PC-3 (cell line): ENCODE data around the gene TMED1. TPM values are rescaled to one million over a fixed set of nuclear protein-coding genes. Genes with fewer than 3 reads are reported as not detected.

Source experiments
- ATAC-seq: fragments of 200-7000 bp; cut with Tn5 transposase; 2 replicates; pipeline ENCODE4 v1.9.1; 2020; ENCODE audit warnings: mild to moderate bottlenecking, moderate library complexity
- BruUV-seq: library from RNA; stranded (reverse); fragments of 400-500 nt; replicated peaks from 2 replicates; lab custom pipeline; 2021; lab: Mats Ljungman, UMichigan
- CTCF ChIA-PET: fragments of 300-600 bp; sonication (Branson Sonifier 250); formaldehyde crosslinking; loops from one replicate; lab custom pipeline; 2022; ENCODE audit warnings: antibody characterized with exemption; lab: Charles Lee
- POLR2A ChIA-PET: fragments of 300-600 bp; sonication (Branson Sonifier 250); formaldehyde crosslinking; loops from one replicate; lab custom pipeline; 2022; ENCODE audit warnings: antibody characterized with exemption; ENCODE audit not compliant: unreplicated experiment; lab: Charles Lee
- DNase-seq: peaks from one replicate; pipeline ENCODE4 v3.0.0-alpha.2; 2015
- H2AFZ ChIP-seq: fragments of 300-600 bp; sonication (generic); 2 replicates; pipeline ENCODE4 v1.6.0; 2016; ENCODE audit warnings: antibody characterized with exemption, low read length
- H3F3A ChIP-seq: fragments of 300-600 bp; sonication (generic); one replicate; pipeline ENCODE4 v1.6.0; 2017; ENCODE audit warnings: antibody characterized with exemption, low read length, control low read depth, mild to moderate bottlenecking; ENCODE audit not compliant: unreplicated experiment
- H3K27ac ChIP-seq: fragments of 300-600 bp; sonication (generic); 2 replicates; pipeline ENCODE4 v1.5.1; 2016; ENCODE audit warnings: mild to moderate bottlenecking, low read length
- H3K27me3 ChIP-seq: fragments of 300-600 bp; sonication (generic); 2 replicates; pipeline ENCODE4 v1.6.1; 2016; ENCODE audit warnings: low read length, mixed read lengths
- H3K36me3 ChIP-seq: fragments of 300-600 bp; sonication (generic); 2 replicates; pipeline ENCODE4 v1.6.1; 2016; ENCODE audit warnings: low read depth, mixed run types, low read length, mixed read lengths
- H3K4me1 ChIP-seq: fragments of 300-600 bp; sonication (generic); 2 replicates; pipeline ENCODE4 v1.5.1; 2016; ENCODE audit warnings: low read length; ENCODE audit not compliant: insufficient read depth
- H3K4me2 ChIP-seq: fragments of 300-600 bp; sonication (generic); 2 replicates; pipeline ENCODE4 v1.6.0; 2016; ENCODE audit warnings: low read length
- H3K4me3 ChIP-seq: fragments of 300-600 bp; sonication (generic); 2 replicates; pipeline ENCODE4 v1.5.1; 2016; ENCODE audit warnings: mild to moderate bottlenecking, low read length, mixed read lengths
- H3K79me2 ChIP-seq: fragments of 300-600 bp; sonication (generic); 2 replicates; pipeline ENCODE4 v1.6.1; 2017; ENCODE audit warnings: low read length, mixed read lengths
- H3K9ac ChIP-seq: fragments of 300-600 bp; sonication (generic); 2 replicates; pipeline ENCODE4 v1.6.0; 2016; ENCODE audit warnings: mild to moderate bottlenecking, low read length
- H3K9me2 ChIP-seq: fragments of 300-600 bp; sonication (generic); replicated peaks from 2 replicates; pipeline ENCODE4 v1.6.1; 2016; ENCODE audit warnings: mixed run types, low read length, mixed read lengths
- H3K9me3 ChIP-seq: fragments of 300-600 bp; sonication (generic); 2 replicates; pipeline ENCODE4 v1.6.1; 2016; ENCODE audit warnings: low read length, mixed read lengths
- H4K20me1 ChIP-seq: fragments of 300-600 bp; sonication (generic); 2 replicates; pipeline ENCODE4 v1.6.1; 2016; ENCODE audit warnings: low read length, mixed read lengths
- EZH2 ChIP-seq: fragments of 300-600 bp; sonication (generic); IDR thresholded peaks from one replicate; pipeline ENCODE4 v1.6.1; 2017; ENCODE audit warnings: antibody characterized with exemption, mild to moderate bottlenecking, low read length; ENCODE audit not compliant: unreplicated experiment
- EZH2phosphoT487 ChIP-seq: fragments of 300-600 bp; sonication (generic); IDR thresholded peaks from 2 replicates; pipeline ENCODE4 v1.6.1; 2018; ENCODE audit warnings: mild to moderate bottlenecking, antibody characterized with exemption, low read length, borderline replicate concordance
- intact Hi-C: fragments of 100-400 bp; cut with micrococcal nuclease; formaldehyde crosslinking; loops from 2 replicates; pipeline ENCODE4 v1.9.0; 2023
- total RNA-seq: library from RNA; depleted of rRNA; stranded (reverse); fragments of >200 nt; gene quantifications from 2 replicates; pipeline ENCODE4 v1.2.3, GENCODE V29; 2014
- TF ChIP-seq, protein P1 (sequence below): fragments of 300-600 bp; sonication (generic); conservative IDR thresholded peaks from 2 replicates; pipeline ENCODE4 v1.5.1; 2017; ENCODE audit warnings: antibody characterized with exemption, low read depth, mild to moderate bottlenecking, low read length

TMED1 gene
- total RNA-seq, 1 experiment from 2014 or later: 81.2 TPM

DNA sequence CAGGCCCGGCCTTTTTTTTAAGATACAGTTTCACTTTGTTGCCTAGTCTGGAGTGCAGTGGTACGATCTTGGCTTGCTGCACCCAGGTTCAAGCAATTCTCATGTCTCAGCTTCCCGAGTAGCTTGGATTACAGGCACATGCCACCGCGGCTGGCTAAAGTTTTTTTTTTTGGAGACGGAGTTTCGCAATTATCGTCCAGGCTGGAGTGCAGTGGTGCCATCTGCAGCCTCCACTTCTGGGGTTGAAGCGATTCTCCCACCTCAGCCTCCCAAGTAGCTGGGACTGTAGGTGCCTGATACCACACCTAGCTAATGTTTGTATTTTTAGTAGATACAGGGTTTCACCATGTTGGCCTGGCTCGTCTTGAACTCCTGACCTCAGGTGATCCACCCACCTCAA lies 30.5 kb upstream of the TMED1 start:
- ChIA-PET POLR2A (interaction anchor here (0.6 kb wide), 1 partner anchor 358 kb away, joined by 6 read pairs; no protein-coding TSS in a partner anchor), CTCF (no interaction called here)
- Histone ChIP-seq H3K79me2 (no peaks in the 10 kb centered on the region), H3K4me1 (peaks cover 3% of the 10 kb centered on the region; the same call in 1 of the 2 replicates), H3K27ac (no peak overlapping the region), H3K4me2 (no peak overlapping the region), H3K9me2 (no peaks in the 10 kb centered on the region), H4K20me1 (no peaks in the 10 kb centered on the region), H3K27me3 (no peaks in the 10 kb centered on the region), H3K4me3 (no peak overlapping the region), H3K9ac (no peak overlapping the region), H3K36me3 (no peaks in the 10 kb centered on the region), H3K9me3 (no peaks in the 10 kb centered on the region), H3F3A (no peaks in the 10 kb centered on the region), H2AFZ (no peak overlapping the region)
- BruUV-seq: no TSS peak
- no peak for ATAC-seq
- TF ChIP-seq EZH2 (no peak), EZH2phosphoT487 (no peak)
- TF ChIP-seq, protein P1, sequence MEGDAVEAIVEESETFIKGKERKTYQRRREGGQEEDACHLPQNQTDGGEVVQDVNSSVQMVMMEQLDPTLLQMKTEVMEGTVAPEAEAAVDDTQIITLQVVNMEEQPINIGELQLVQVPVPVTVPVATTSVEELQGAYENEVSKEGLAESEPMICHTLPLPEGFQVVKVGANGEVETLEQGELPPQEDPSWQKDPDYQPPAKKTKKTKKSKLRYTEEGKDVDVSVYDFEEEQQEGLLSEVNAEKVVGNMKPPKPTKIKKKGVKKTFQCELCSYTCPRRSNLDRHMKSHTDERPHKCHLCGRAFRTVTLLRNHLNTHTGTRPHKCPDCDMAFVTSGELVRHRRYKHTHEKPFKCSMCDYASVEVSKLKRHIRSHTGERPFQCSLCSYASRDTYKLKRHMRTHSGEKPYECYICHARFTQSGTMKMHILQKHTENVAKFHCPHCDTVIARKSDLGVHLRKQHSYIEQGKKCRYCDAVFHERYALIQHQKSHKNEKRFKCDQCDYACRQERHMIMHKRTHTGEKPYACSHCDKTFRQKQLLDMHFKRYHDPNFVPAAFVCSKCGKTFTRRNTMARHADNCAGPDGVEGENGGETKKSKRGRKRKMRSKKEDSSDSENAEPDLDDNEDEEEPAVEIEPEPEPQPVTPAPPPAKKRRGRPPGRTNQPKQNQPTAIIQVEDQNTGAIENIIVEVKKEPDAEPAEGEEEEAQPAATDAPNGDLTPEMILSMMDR: no peak
- intact Hi-C loops: no loop called here
- DNase-seq: no peak

DNA sequence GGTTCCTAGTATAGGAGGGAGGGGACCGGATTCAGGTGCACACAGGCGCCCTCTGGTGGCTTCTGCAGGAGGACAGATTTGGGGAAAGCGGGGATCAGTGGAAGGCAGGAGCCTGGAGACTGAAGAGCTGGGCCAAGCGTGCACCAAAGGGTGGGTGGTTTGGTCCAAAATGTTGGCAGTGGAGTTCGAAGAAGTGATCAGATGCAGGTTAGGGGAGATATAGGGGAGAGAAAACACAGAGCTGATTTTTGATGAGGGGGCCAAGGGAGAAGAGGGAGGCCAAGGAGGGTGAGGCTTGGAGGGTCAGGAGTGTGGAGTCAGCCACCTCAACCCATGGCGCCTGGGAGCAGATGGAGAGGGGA lies 28.5 kb upstream of the TMED1 start:
- H3K27ac ChIP-seq: no peak overlapping the region
- no TSS peak for BruUV-seq
- no peaks in the 10 kb centered on the region for H4K20me1 ChIP-seq
- TF ChIP-seq, protein P1: peak; percentile 96
- no peak for TF ChIP-seq EZH2phosphoT487
- peak overlapping the region; percentile 81 for H2AFZ ChIP-seq
- H3K4me1 ChIP-seq: peaks cover 3% of the 10 kb centered on the region; the same call in 1 of the 2 replicates
- intact Hi-C loops: loop anchor here (1.0 kb wide), 2 partner anchors 28 to 147 kb away; partner anchors contain the start of gene TMED1
- H3F3A ChIP-seq: no peaks in the 10 kb centered on the region
- DNase-seq: peak; percentile 90
- ChIA-PET POLR2A (interaction anchor here (0.6 kb wide), 1 partner anchor 34 kb away, joined by 11 read pairs; no protein-coding TSS in a partner anchor), CTCF (interaction anchor here (0.5 to 1.7 kb wide), 10 partner anchors 29 to 383 kb away, joined by 3 to 21 read pairs (median 4); partner anchors contain the start of genes DNM2 and TMED1)
- ATAC-seq: peak; percentile 97
- H3K79me2 ChIP-seq: no peaks in the 10 kb centered on the region
- H3K4me3 ChIP-seq: no peak overlapping the region
- H3K4me2 ChIP-seq: peak overlapping the region; percentile 59
- H3K9ac ChIP-seq: no peak overlapping the region
- no peaks in the 10 kb centered on the region for H3K9me3 ChIP-seq
- no peaks in the 10 kb centered on the region for H3K27me3 ChIP-seq
- H3K36me3 ChIP-seq: no peaks in the 10 kb centered on the region
- H3K9me2 ChIP-seq: no peaks in the 10 kb centered on the region

DNA sequence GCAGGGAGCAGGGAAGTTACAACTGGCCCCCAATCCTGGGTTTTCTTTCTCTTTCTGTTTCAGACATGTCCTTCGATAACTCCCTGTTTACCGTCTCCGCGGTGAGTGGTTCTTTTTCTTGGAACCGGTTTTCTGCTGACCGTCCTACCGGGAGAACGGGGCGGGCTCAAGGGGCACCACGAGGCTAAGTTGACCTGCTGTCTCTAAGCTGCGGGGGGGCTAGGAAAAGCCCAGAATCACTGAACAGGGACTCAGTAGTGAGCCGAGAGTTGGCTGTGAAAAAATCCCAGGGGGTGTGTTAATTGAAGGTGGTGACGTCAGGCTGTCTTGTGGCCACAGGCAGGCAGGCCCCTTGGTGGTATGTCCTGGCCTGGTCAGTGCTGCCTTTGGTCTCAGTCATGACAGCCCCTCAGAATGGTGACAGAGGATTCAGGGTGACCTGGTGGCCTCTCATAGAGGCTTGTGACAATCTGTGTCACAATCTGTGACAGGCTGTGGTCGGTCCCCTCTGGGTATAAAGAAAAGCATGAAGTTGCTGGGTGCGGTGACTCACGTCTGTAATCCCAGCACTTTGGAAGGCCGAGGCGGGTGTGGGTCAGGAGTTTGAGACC lies 27.2 kb upstream of the TMED1 start:
- peak; percentile 32 for DNase-seq
- no peak overlapping the region for H3K4me3 ChIP-seq
- CTCF ChIA-PET: interaction anchor here (1.5 to 1.7 kb wide), 2 partner anchors 27 to 146 kb away, joined by 15 to 21 read pairs; partner anchors contain the start of genes DNM2 and TMED1
- intact Hi-C loops: no loop called here
- H4K20me1 ChIP-seq: no peaks in the 10 kb centered on the region
- H3K9ac ChIP-seq: no peak overlapping the region
- peak overlapping the region; percentile 32; the same call in 1 of the 2 replicates for H2AFZ ChIP-seq
- no TSS peak for BruUV-seq
- H3K9me2 ChIP-seq: no peaks in the 10 kb centered on the region
- H3K9me3 ChIP-seq: no peaks in the 10 kb centered on the region
- H3K27ac ChIP-seq: no peak overlapping the region
- no peaks in the 10 kb centered on the region for H3F3A ChIP-seq
- TF ChIP-seq EZH2: no peak
- no peak for TF ChIP-seq EZH2phosphoT487
- TF ChIP-seq, protein P1: no peak
- no peaks in the 10 kb centered on the region for H3K27me3 ChIP-seq
- ATAC-seq: peak; percentile 20
- peaks cover 3% of the 10 kb centered on the region; the same call in 1 of the 2 replicates for H3K4me1 ChIP-seq
- H3K79me2 ChIP-seq: no peaks in the 10 kb centered on the region
- POLR2A ChIA-PET: no interaction called here
- no peaks in the 10 kb centered on the region for H3K36me3 ChIP-seq
- no peak overlapping the region for H3K4me2 ChIP-seq
